Stimulated activated CD4-positive, alpha-beta T cell treated with anti-CD3 and anti-CD28 coated beads, Interleukin-12 subunit alpha, Interleukin-12 subunit beta, amount 100 ng/mL, for 4 hours (primary cell): ENCODE results near the gene NRCAM.
"Not testable (repeated sequence)": the region's sequence is repeated elsewhere in the genome, so short reads cannot be mapped to it uniquely, and the experiment has no call there.

Source experiments
- DNase-seq: peaks from one replicate; pipeline ENCODE4 v3.0.0-alpha.2; 2020

Gene NRCAM

GRCh38 chr7:108270385-108271015, 185.7 kb downstream of the NRCAM start:
- DNase-seq: no peak

GRCh38 chr7:108268200-108268820, 187.9 kb downstream of the NRCAM start:
- DNase-seq: no peak

- DNase-seq: no peak
Observed at GRCh38 chr7:108267615-108268014, 188.6 kb downstream of the NRCAM start.

- DNase-seq: no peak
Observed at GRCh38 chr7:108266491-108266890, 189.7 kb downstream of the NRCAM start.

GRCh38 chr7:108266035-108266434, 190.2 kb downstream of the NRCAM start:
- DNase-seq: no peak

GRCh38 chr7:108265007-108265406, 191.2 kb downstream of the NRCAM start:
- DNase-seq: no peak

GRCh38 chr7:108263425-108263824, 192.8 kb downstream of the NRCAM start:
- no peak for DNase-seq

- DNase-seq: no peak
Observed at GRCh38 chr7:108261560-108262255, 194.5 kb downstream of the NRCAM start.

GRCh38 chr7:108259447-108259846, 196.8 kb downstream of the NRCAM start:
- DNase-seq: not testable (repeated sequence)

GRCh38 chr7:108257954-108258353, 198.3 kb downstream of the NRCAM start:
- no peak for DNase-seq

- DNase-seq: no peak
Observed at GRCh38 chr7:108254259-108254658, 202.0 kb downstream of the NRCAM start.

GRCh38 chr7:108253275-108254044, 202.8 kb downstream of the NRCAM start:
- DNase-seq: no peak

- no peak for DNase-seq
Observed at GRCh38 chr7:108252177-108252576, 204.1 kb downstream of the NRCAM start.

- DNase-seq: no peak
Observed at GRCh38 chr7:108251700-108252099, 204.5 kb downstream of the NRCAM start.

GRCh38 chr7:108249453-108249852, 206.8 kb downstream of the NRCAM start:
- DNase-seq: no peak

GRCh38 chr7:108248821-108249220, 207.4 kb downstream of the NRCAM start:
- DNase-seq: no peak

- DNase-seq: no peak
Observed at GRCh38 chr7:108248418-108248817, 207.8 kb downstream of the NRCAM start.

- DNase-seq: no peak
Observed at GRCh38 chr7:108247614-108248013, 208.6 kb downstream of the NRCAM start.

GRCh38 chr7:108246227-108246837, 209.9 kb downstream of the NRCAM start:
- no peak for DNase-seq

GRCh38 chr7:108245523-108246226, 210.6 kb downstream of the NRCAM start:
- no peak for DNase-seq

- no peak for DNase-seq
Observed at GRCh38 chr7:108244110-108244509, 212.1 kb downstream of the NRCAM start.

- no peak for DNase-seq
Observed at GRCh38 chr7:108239501-108240225, 216.6 kb downstream of the NRCAM start.
